ENCODE measurements around the gene RAP2A. TPM values are rescaled to one million over a fixed set of nuclear protein-coding genes. Genes with fewer than 3 reads are reported as not detected.
A peak's percentile ranks its signal among the peaks of the same experiment; 100 is the strongest.

The RAP2A gene
- total RNA-seq, 4 donors from 2014 or later, result 32.4 to 45.7 (median 33.5) TPM

- Histone ChIP-seq H3K4me1 (peaks cover 0 to 25% (median 6%) of the 10 kb centered on the region in 4 donors), H3K4me3 (no peak overlapping the region), H3K27me3 (no peaks in the 10 kb centered on the region), H3K27ac (peak overlapping the region in 2 of 4 donors; percentile 40 to 52), H3K9me3 (no peaks in the 10 kb centered on the region), H3K36me3 (peaks cover 0 to 36% (median 5%) of the 10 kb centered on the region in 3 donors)
- no peak for DNase-seq (ENCODE audit: low spot score in 2 of 2)
- WGBS, 2 donors, result 85 to 89% methylated on average over 5 of the region's 5 CpGs
- TF ChIP-seq EP300 (IDR thresholded peaks at IDR 0.05) (peak in 1 of 2 donors; percentile 16), CTCF (IDR thresholded peaks at IDR 0.05) (no peak)
These were observed 46.5 kb upstream of the RAP2A start for GRCh38 chr13:97387485-97387839.

GRCh38 chr13:97387890-97388289 lies 46.1 kb upstream of the RAP2A start:
- no peaks in the 10 kb centered on the region for H3K27me3 ChIP-seq
- peaks cover 0 to 25% (median 6%) of the 10 kb centered on the region in 4 donors for H3K4me1 ChIP-seq
- peaks cover 0 to 32% (median 5%) of the 10 kb centered on the region in 3 donors for H3K36me3 ChIP-seq
- peak overlapping the region in 2 of 4 donors; percentile 40 to 52 for H3K27ac ChIP-seq
- H3K4me3 ChIP-seq, result no peak overlapping the region
- WGBS, 2 donors, result 76 to 87% methylated on average over 1 of the region's 1 CpG
- DNase-seq (ENCODE audit: low spot score in 2 of 2), result no peak
- TF ChIP-seq POLR2A (IDR thresholded peaks at IDR 0.05) (no peak), EP300 (IDR thresholded peaks at IDR 0.05) (no peak), CTCF (IDR thresholded peaks at IDR 0.05) (no peak)
- no peaks in the 10 kb centered on the region for H3K9me3 ChIP-seq

- no peaks in the 10 kb centered on the region for H3K9me3 ChIP-seq
- H3K4me3 ChIP-seq, result no peak overlapping the region
- TF ChIP-seq EP300 (IDR thresholded peaks at IDR 0.05), result no peak
- no peak for DNase-seq (ENCODE audit: low spot score in 2 of 2)
- H3K27ac ChIP-seq, result peak overlapping the region in 2 of 4 donors; percentile 25 to 42
- no peaks in the 10 kb centered on the region for H3K27me3 ChIP-seq
- 74 to 80% methylated on average over 3 of the region's 3 CpGs for WGBS, 2 donors
- H3K4me1 ChIP-seq, result peaks cover 0 to 25% (median 6%) of the 10 kb centered on the region in 4 donors
- peaks cover 0 to 31% (median 5%) of the 10 kb centered on the region in 3 donors for H3K36me3 ChIP-seq
These were observed 45.6 kb upstream of the RAP2A start for GRCh38 chr13:97388373-97388772.

GRCh38 chr13:97390941-97391600 lies 42.9 kb upstream of the RAP2A start:
- WGBS, 2 donors, result 48 to 49% methylated on average over 3 of the region's 3 CpGs
- Histone ChIP-seq H3K4me1 (peaks cover 0 to 25% (median 0%) of the 10 kb centered on the region in 4 donors), H3K9me3 (no peaks in the 10 kb centered on the region), H3K4me3 (no peak overlapping the region), H3K27me3 (no peaks in the 10 kb centered on the region), H3K36me3 (peaks cover 0 to 36% (median 4%) of the 10 kb centered on the region in 3 donors), H3K27ac (peak overlapping the region in 1 of 4 donors; percentile 20)
- TF ChIP-seq CTCF (IDR thresholded peaks at IDR 0.05) (no peak), POLR2A (IDR thresholded peaks at IDR 0.05) (no peak), EP300 (IDR thresholded peaks at IDR 0.05) (no peak)
- DNase-seq (ENCODE audit: low spot score in 2 of 2), result no peak

- H3K36me3 ChIP-seq, result peaks cover 0 to 29% (median 0%) of the 10 kb centered on the region in 3 donors
- H3K27me3 ChIP-seq, result no peaks in the 10 kb centered on the region
- H3K4me1 ChIP-seq, result peaks cover 0 to 28% (median 0%) of the 10 kb centered on the region in 4 donors
- no peak overlapping the region for H3K4me3 ChIP-seq
- 85 to 93% methylated on average over 1 of the region's 1 CpG for WGBS, 2 donors
- no peak for DNase-seq (ENCODE audit: low spot score in 2 of 2)
- H3K27ac ChIP-seq, result no peak overlapping the region
- H3K9me3 ChIP-seq, result no peaks in the 10 kb centered on the region
- TF ChIP-seq POLR2A (IDR thresholded peaks at IDR 0.05) (no peak), CTCF (IDR thresholded peaks at IDR 0.05) (no peak), EP300 (IDR thresholded peaks at IDR 0.05) (no peak)
These were observed 41.9 kb upstream of the RAP2A start for GRCh38 chr13:97392020-97392419.
